CD14-positive monocyte (primary cell): ENCODE measurements around the gene TMEM95. TPM values are rescaled to one million over a fixed set of nuclear protein-coding genes. Genes with fewer than 3 reads are reported as not detected.
"Not testable (repeated sequence)": the region's sequence is repeated elsewhere in the genome, so short reads cannot be mapped to it uniquely, and the experiment has no call there.

Source experiments
- DNase-seq, 3 donors: peaks; one replicate each; pipeline ENCODE4 v3.0.0-alpha.2; 2011 to 2022
- H2AFZ ChIP-seq: 2 replicates; pipeline ENCODE4 v1.6.0; 2012; ENCODE audit warnings: mild to moderate bottlenecking, low read depth, low read length, inconsistent platforms; ENCODE audit not compliant: insufficient read depth, poor library complexity, severe bottlenecking
- H3K27ac ChIP-seq, 2 donors: 1 replicate in 1 of 2; 2 replicates in 1 of 2; pipeline ENCODE4 v1.5.1; 2012 to 2013; ENCODE audit warnings: low read length in 2 of 2, control low read depth in 1 of 2, inconsistent platforms in 1 of 2, low read depth in 1 of 2, mild to moderate bottlenecking in 1 of 2
- H3K27me3 ChIP-seq, 2 donors: one replicate each; pipeline versions ENCODE4 v1.6.0 to v1.6.1; 2011 to 2013; ENCODE audit warnings: low read length in 2 of 2; ENCODE audit not compliant: control insufficient read depth in 2 of 2, insufficient read depth in 2 of 2
- H3K36me3 ChIP-seq, 2 donors: replicated peaks in 1 of 2; 1 replicate in 1 of 2; 2 replicates in 1 of 2; pipeline versions ENCODE4 v1.5.1 to v1.6.1; 2012 to 2013; ENCODE audit warnings: low read length in 2 of 2, control low read depth in 1 of 2, inconsistent platforms in 1 of 2, mild to moderate bottlenecking in 1 of 2; ENCODE audit not compliant: insufficient read depth in 2 of 2, control insufficient read depth in 1 of 2
- H3K4me1 ChIP-seq, 2 donors: 1 replicate in 1 of 2; 2 replicates in 1 of 2; pipeline versions ENCODE4 v1.5.1 to v1.6.1; 2012 to 2013; ENCODE audit warnings: low read length in 2 of 2, control low read depth in 1 of 2, inconsistent platforms in 1 of 2, mild to moderate bottlenecking in 1 of 2, moderate library complexity in 1 of 2; ENCODE audit not compliant: insufficient read depth in 2 of 2, control insufficient read depth in 1 of 2
- H3K4me2 ChIP-seq: replicated peaks from 2 replicates; pipeline ENCODE3; 2012; ENCODE audit warnings: low read length, moderate library complexity, mild to moderate bottlenecking; ENCODE audit not compliant: poor library complexity, severe bottlenecking; ENCODE audit errors: extremely low read depth
- H3K4me3 ChIP-seq, 3 experiments: fragments of 200-600 bp in 1 of 3; sonication (generic) in 1 of 3; replicated peaks in 1 of 3; 1 replicate in 2 of 3; 2 replicates in 1 of 3; pipeline ENCODE4 v1.5.1; 2011 to 2013; ENCODE audit warnings: low read length in 3 of 3, mild to moderate bottlenecking in 3 of 3, control low read depth in 2 of 3, low read depth in 2 of 3, inconsistent platforms in 1 of 3, moderate library complexity in 1 of 3
- H3K79me2 ChIP-seq: 2 replicates; pipeline ENCODE4 v1.6.0; 2012; ENCODE audit warnings: mild to moderate bottlenecking, control low read depth, inconsistent platforms, low read length, moderate library complexity; ENCODE audit not compliant: insufficient read depth
- H3K9ac ChIP-seq: 2 replicates; pipeline ENCODE4 v1.6.0; 2017; ENCODE audit warnings: low read length, mild to moderate bottlenecking; ENCODE audit not compliant: insufficient read depth, poor library complexity, severe bottlenecking
- H3K9me3 ChIP-seq, 2 donors: replicated peaks in 1 of 2; 1 replicate in 1 of 2; 2 replicates in 1 of 2; pipeline versions ENCODE4 v1.5.1 to v1.6.1; 2012 to 2013; ENCODE audit warnings: low read length in 2 of 2, control low read depth in 1 of 2; ENCODE audit not compliant: control insufficient read depth in 1 of 2, insufficient read depth in 1 of 2
- H4K20me1 ChIP-seq: 2 replicates; pipeline ENCODE4 v1.6.0; 2012; ENCODE audit warnings: mild to moderate bottlenecking, low read length, control low read depth, moderate library complexity; ENCODE audit not compliant: insufficient read depth
- H3K27ac Mint-ChIP-seq, 7 donors: one replicate each; pipeline ENCODE4 v1.8.0; 2020; ENCODE audit warnings: mild to moderate bottlenecking in 7 of 7, mixed read lengths in 7 of 7, moderate library complexity in 6 of 7, inconsistent platforms in 2 of 7
- H3K27me3 Mint-ChIP-seq, 3 donors: one replicate each; pipeline ENCODE4 v1.8.0; 2021 to 2022; ENCODE audit warnings: low read depth in 3 of 3, mild to moderate bottlenecking in 3 of 3, mixed read lengths in 3 of 3, moderate library complexity in 3 of 3, inconsistent platforms in 1 of 3
- H3K36me3 Mint-ChIP-seq, 2 donors: one replicate each; pipeline ENCODE4 v1.8.0; 2020; ENCODE audit warnings: mixed read lengths in 2 of 2, inconsistent platforms in 1 of 2, mild to moderate bottlenecking in 1 of 2
- H3K4me1 Mint-ChIP-seq: one replicate; pipeline ENCODE4 v1.8.0; 2020; ENCODE audit warnings: mild to moderate bottlenecking, mixed read lengths
- H3K4me3 Mint-ChIP-seq, 2 donors: one replicate each; pipeline ENCODE4 v1.8.0; 2020; ENCODE audit warnings: mild to moderate bottlenecking in 2 of 2, mixed read lengths in 2 of 2, moderate library complexity in 1 of 2
- H3K9me3 Mint-ChIP-seq, 7 donors: one replicate each; pipeline ENCODE4 v1.8.0; 2020 to 2022; ENCODE audit warnings: mixed read lengths in 7 of 7, mild to moderate bottlenecking in 6 of 7, moderate library complexity in 6 of 7, inconsistent platforms in 2 of 7
- WGBS: methylation state at CpG from one replicate; pipeline ENCODE4 v1.1.5; 2013; ENCODE audit warnings: missing lambda C conversion rate; ENCODE audit not compliant: insufficient coverage; 5-methylcytosine and 5-hydroxymethylcytosine counted together
- intact Hi-C, 2 donors: fragments of 100-400 bp; cut with micrococcal nuclease; formaldehyde crosslinking; loops; one replicate each; pipeline versions ENCODE4 v1.15.0 to v1.15.1; 2023
- polyA plus RNA-seq, 3 donors: library from polyadenylated mRNA; depleted of rRNA in 1 of 3; unstranded in 2 of 3; stranded (reverse) in 1 of 3; fragments of 300-500 nt in 2 of 3; fragments of >200 nt in 1 of 3; fragmentation: Illumina TruSeq in 2 of 3; gene quantifications; 1 replicate in 2 of 3; 2 replicates in 1 of 3; pipeline ENCODE4 v1.2.3, GENCODE V29; 2012 to 2021
- TF ChIP-seq, protein P1 (sequence below): fragments of 200-600 bp; IDR thresholded peaks from one replicate; pipeline ENCODE4 v1.8.0; 2022; ENCODE audit warnings: antibody characterized with exemption, mild to moderate bottlenecking

The TMEM95 gene
- polyA plus RNA-seq, 3 donors = not detected

DNA sequence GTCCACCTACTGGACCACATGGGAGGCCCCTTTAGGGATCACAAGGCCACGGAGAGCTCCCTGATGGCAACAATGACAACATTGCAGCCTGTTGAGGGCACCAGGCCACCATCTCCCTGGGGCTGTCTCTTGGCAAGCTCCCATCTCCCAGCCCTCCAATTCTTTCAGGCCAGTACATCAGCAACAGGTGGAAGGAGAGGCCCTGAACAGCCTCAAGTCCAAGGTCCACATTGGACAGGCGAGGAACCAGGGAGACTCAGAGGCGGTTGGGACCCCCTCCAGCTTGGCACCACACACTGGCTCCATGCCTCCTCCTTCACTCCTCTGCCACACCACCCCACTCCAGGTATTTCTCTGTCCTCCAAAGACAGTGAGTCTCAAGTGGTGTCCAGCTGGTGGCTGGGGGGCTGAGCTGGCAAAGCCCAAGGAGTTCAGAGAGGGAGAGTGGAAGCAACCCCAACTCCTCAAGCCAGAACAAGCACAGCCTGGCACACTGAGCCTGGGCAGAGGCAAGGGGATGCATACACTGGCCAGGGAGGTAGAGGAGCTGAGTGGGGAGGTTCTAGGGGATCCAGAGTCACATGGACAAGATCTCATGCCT is 19.9 kb upstream of the TMEM95 start:
- no peak for DNase-seq
- no peak overlapping the region for H3K9ac ChIP-seq
- H3K79me2 ChIP-seq = peaks cover 27% of the 10 kb centered on the region
- H2AFZ ChIP-seq = no peak overlapping the region
- H3K9me3 ChIP-seq = no peaks in the 10 kb centered on the region
- H3K4me3 ChIP-seq = no peak overlapping the region
- H4K20me1 ChIP-seq = no peaks in the 10 kb centered on the region
- intact Hi-C loops = no loop called here
- Mint-ChIP-seq H3K4me1 (peaks cover 54% of the 10 kb centered on the region), H3K4me3 (peak overlapping the region in 1 of 2 donors; percentile 37), H3K9me3 (no peaks in the 10 kb centered on the region), H3K36me3 (peaks cover 6 to 15% of the 10 kb centered on the region in 2 donors), H3K27ac (peak overlapping the region in 2 of 7 donors; percentile 32 to 65), H3K27me3 (peaks cover 0 to 8% (median 0%) of the 10 kb centered on the region in 3 donors)
- 100% methylated on average over 1 of the region's 3 CpGs for WGBS
- TF ChIP-seq, protein P1, sequence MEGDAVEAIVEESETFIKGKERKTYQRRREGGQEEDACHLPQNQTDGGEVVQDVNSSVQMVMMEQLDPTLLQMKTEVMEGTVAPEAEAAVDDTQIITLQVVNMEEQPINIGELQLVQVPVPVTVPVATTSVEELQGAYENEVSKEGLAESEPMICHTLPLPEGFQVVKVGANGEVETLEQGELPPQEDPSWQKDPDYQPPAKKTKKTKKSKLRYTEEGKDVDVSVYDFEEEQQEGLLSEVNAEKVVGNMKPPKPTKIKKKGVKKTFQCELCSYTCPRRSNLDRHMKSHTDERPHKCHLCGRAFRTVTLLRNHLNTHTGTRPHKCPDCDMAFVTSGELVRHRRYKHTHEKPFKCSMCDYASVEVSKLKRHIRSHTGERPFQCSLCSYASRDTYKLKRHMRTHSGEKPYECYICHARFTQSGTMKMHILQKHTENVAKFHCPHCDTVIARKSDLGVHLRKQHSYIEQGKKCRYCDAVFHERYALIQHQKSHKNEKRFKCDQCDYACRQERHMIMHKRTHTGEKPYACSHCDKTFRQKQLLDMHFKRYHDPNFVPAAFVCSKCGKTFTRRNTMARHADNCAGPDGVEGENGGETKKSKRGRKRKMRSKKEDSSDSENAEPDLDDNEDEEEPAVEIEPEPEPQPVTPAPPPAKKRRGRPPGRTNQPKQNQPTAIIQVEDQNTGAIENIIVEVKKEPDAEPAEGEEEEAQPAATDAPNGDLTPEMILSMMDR = no peak
- H3K4me2 ChIP-seq = no peak overlapping the region
- no peak overlapping the region for H3K27ac ChIP-seq
- peaks cover 43 to 55% of the 10 kb centered on the region in 2 donors for H3K4me1 ChIP-seq
- no peaks in the 10 kb centered on the region for H3K27me3 ChIP-seq
- H3K36me3 ChIP-seq = peaks cover 0 to 6% of the 10 kb centered on the region in 2 donors

DNA sequence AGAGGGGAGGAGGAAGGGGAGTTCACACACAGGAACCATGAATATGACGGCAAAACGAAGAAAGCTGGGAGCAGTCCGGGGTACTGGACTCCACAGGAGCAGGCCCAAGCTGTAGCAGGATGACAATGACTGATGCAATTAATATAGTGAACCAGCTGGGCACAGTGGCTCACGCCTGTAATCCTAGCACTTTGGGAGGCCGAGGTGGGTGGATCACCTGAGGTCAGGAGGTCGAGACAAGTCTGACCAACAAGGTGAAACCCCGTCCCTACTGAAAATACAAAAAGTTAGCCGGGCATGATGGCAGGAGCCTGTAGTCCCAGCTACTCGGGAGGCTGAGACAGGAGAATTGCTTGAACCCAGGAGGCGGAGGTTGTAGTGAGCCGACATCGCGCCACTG is 19.2 kb upstream of the TMEM95 start:
- Mint-ChIP-seq H3K4me1 (peaks cover 54% of the 10 kb centered on the region), H3K27ac (peak overlapping the region in 6 of 7 donors; percentile 0 to 91 (median 77)), H3K4me3 (peak overlapping the region; percentile 78 to 90), H3K36me3 (peaks cover 10 to 22% of the 10 kb centered on the region in 2 donors)
- DNase-seq, H3K9ac ChIP-seq, H3K27me3 Mint-ChIP-seq, H3K9me3 ChIP-seq, intact Hi-C loops, H4K20me1 ChIP-seq, H3K27me3 ChIP-seq, H3K9me3 Mint-ChIP-seq: not testable (repeated sequence)
- peak overlapping the region in 1 of 3 experiments; percentile 79 for H3K4me3 ChIP-seq
- H2AFZ ChIP-seq = peak overlapping the region; percentile 89
- H3K79me2 ChIP-seq = peaks cover 27% of the 10 kb centered on the region
- peak overlapping the region; percentile 88 for H3K4me2 ChIP-seq
- H3K36me3 ChIP-seq = peaks cover 0 to 10% of the 10 kb centered on the region in 2 donors
- WGBS = 72% methylated on average over 9 of the region's 13 CpGs
- H3K4me1 ChIP-seq = peaks cover 37 to 49% of the 10 kb centered on the region in 2 donors
- H3K27ac ChIP-seq = peak overlapping the region in 1 of 2 donors; percentile 71
